Subcutaneous adipose tissue (tissue), 4 donors: ENCODE data around the gene MAST4. TPM values are rescaled to one million over a fixed set of nuclear protein-coding genes. Genes with fewer than 3 reads are reported as not detected.

Source experiments
- total RNA-seq, 4 donors: library from RNA; depleted of rRNA; stranded (reverse); fragments of >200 nt; gene quantifications; one replicate each; pipeline ENCODE4 v1.1.0, GENCODE V29; 2016
- TF ChIP-seq, protein P1 (sequence below): fragments of 450-650 bp; IDR thresholded peaks from one replicate; pipeline ENCODE4 v1.5.1; 2016; ENCODE audit warnings: low read depth, mild to moderate bottlenecking, control low read depth, antibody characterized with exemption, moderate library complexity

Gene MAST4
- total RNA-seq, 4 donors from 2014 or later = 35.2 to 60.7 (median 52.9) TPM

DNA sequence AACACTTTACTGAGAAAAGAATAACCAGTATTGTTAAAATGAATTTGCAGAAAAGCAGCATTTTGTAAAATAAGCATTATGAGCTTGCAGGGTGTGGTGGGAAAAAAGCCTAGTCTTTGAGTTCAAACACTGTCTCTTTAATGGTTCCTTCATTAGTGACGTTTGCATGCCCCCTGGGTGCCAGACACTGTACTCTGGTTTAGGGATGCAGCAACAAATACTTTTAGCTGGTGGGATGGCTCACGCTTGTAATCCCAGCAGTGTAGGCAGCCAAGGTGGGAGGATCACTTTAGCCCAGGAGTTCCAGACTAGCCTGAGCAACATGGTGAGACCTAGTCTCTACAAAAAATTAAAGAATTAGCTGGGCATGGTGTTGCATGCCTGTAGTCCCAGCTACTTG is 62.3 kb downstream of the MAST4 start:
- TF ChIP-seq, protein P1, sequence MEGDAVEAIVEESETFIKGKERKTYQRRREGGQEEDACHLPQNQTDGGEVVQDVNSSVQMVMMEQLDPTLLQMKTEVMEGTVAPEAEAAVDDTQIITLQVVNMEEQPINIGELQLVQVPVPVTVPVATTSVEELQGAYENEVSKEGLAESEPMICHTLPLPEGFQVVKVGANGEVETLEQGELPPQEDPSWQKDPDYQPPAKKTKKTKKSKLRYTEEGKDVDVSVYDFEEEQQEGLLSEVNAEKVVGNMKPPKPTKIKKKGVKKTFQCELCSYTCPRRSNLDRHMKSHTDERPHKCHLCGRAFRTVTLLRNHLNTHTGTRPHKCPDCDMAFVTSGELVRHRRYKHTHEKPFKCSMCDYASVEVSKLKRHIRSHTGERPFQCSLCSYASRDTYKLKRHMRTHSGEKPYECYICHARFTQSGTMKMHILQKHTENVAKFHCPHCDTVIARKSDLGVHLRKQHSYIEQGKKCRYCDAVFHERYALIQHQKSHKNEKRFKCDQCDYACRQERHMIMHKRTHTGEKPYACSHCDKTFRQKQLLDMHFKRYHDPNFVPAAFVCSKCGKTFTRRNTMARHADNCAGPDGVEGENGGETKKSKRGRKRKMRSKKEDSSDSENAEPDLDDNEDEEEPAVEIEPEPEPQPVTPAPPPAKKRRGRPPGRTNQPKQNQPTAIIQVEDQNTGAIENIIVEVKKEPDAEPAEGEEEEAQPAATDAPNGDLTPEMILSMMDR = no peak

DNA sequence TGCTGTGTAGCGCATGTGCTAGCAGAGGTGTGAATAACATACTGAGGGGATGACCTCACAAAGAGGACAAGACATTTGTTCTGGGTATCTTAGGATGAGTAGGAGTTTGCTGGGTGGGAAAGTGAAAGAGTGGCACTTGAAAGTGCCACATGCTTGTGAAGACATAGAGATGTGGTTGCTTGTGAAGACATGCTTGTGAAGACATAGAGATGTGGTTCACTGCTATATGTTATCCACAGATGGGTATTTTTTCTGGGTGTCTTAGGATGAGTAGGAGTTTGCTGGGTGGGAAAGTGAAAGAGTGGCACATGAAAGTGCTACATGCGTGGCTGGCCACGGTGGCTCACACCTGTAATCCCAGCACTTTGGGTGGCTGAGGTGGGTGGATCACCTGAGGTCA is 63.6 kb downstream of the MAST4 start:
- TF ChIP-seq, protein P1 = no peak

DNA sequence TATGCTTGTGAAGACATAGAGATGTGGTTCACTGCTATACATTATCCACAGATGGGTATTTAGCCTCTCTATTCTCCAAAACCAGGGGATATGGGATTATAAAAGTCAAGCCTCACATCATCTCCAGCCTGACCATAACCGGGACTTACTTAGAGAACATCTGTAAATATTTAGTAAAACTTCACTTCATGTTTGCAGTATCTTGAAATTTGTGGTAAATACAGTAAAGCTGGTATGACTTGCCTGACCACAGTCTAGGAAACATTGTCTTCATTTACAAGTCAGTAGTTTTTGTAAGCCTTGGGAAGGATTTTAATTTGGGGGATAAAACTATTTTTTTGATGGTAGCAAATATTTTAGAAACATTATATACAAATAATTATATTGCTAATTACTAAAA is 64.2 kb downstream of the MAST4 start:
- TF ChIP-seq, protein P1 = no peak

DNA sequence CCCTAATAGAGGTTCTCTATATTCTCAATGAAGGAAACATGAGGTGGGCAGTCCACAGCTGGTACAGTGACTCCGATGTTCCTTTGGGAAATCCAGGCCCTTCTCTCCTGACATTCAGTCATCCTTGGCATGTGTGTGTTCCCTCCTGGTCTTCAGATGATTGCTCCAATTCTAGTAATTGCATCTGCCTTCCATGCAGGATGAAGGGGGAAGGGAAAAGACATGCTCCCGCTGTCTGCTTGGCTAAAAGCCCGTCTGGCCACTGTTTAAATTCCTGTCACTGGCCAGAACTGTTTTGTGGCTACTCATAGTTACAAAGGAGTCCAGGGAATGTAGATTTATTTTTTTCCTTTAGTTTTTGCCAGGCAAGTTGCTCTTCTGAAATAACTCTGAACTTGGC is 65.0 kb downstream of the MAST4 start:
- TF ChIP-seq, protein P1 = no peak

DNA sequence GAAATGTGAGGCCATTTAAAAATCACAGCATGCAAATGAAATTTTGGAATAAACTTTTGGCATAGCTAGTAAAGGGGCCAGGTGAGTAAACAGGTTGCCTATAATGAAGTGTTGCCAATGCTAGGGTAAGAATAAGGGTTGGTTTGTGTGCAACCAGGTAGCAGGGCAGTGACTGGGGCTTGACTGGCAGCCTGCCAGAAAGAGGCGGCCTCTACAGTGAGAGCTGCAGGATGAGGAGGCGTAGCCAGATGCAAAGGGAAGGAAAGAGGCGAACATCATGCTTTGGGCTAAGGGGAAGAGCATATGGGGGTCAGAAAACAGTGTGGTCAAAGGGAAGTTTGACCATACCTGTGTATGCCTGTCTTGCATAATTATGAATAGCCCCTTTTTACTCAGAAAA is 70.6 kb downstream of the MAST4 start:
- TF ChIP-seq, protein P1 = no peak

DNA sequence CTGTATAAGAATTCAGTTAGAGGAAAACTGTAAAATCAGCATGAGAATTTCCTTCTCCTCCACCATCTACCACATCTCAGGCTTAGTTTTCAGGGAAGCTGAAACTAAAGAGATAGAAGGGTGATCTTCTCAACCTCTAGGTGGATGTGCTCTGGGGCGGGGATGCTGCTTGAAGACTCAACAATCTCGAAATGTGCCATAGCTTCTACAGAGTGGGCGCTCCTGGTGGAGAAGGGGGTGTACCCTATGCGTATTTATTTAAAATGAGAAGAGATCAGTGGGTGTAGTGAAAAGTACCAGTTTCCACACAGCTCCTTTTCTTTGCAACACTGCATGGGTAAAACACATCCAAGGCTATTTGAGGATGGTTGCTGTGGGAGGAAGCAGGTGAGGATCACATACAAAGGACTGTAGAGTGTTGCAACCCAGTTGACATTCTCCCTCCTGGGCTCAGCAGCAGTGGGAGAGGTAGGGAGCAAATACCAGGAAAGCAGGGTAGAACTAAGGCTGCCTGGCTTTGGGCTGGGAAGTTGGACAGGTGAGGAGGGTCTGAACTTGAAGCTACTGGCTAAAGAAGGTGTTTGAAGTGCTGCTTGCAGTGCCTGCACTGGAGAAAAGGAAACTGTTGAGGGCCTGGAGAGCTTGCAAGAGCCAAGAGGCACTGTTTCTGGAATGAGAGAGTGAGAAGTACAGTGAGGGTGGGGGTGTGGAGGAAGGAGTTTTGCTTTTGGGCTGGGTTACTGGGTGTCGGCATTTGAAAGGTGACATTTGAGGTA is 73.1 kb downstream of the MAST4 start:
- TF ChIP-seq, protein P1 = no peak

DNA sequence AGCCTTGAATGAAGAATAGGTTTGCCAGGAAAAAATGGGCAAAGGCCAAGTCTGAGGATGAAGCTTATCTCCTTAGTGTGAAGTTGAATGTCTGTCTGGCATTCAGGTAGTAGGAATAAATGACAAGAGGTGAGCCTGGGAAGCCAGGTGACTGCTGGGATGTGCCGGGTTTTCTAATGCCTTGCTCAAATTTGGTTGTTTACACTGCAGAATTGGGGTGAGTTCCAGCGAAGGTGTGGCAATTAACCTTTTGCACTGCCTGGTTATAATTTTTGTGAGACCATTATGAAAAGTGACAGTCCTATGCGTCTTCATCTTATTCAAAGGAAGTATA is 73.6 kb downstream of the MAST4 start:
- TF ChIP-seq, protein P1 = no peak
